Cortex of kidney (tissue), 1 donor: ENCODE measurements around the gene CCL25.
"Not testable (repeated sequence)": the region's sequence is repeated elsewhere in the genome, so short reads cannot be mapped to it uniquely, and the experiment has no call there.

Experiments
- DNase-seq: peaks from one replicate; lab custom pipeline; 2025; lab: John Stamatoyannopoulos, UW

CCL25 gene

DNA sequence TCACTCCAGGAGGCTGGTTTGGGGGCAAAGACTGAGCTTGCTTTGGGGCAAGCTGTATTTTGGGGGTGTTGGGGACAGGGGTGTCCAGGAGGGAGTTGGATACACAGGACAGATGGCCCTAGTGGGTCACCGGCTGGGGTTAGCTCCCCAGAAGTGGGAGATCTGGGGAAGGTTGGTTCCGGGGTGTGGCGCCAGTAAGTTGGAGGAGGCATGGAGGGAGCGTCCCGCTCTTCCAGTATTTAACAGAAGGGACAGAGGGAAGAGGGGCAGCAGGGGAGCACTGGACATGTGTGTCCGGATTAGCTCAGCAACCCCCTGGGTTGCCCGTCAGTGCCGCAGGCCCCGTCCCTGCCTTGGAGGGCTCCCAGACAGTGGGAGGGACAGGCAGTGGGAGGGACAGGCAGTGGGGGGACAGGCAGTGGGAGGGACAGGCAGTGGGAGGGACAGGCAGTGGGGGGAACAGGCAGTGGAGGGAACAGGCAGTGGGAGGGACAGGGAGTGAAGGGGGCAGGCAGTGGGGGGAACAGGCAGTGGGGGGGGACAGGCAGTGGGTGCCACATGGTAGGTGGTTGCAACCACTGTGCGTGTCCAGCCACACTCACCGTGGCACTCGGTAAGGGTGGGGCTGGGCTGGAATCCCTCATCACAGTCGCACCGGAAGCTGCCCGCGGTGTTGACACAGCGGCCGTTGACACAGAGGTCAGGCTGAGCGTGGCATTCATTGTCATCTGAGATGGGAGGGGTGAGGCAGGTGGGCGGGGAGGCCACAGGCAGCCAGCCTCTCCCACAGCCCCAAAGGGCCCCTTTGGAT lies 33.2 kb downstream of the CCL25 start:
- no peak for DNase-seq

DNA sequence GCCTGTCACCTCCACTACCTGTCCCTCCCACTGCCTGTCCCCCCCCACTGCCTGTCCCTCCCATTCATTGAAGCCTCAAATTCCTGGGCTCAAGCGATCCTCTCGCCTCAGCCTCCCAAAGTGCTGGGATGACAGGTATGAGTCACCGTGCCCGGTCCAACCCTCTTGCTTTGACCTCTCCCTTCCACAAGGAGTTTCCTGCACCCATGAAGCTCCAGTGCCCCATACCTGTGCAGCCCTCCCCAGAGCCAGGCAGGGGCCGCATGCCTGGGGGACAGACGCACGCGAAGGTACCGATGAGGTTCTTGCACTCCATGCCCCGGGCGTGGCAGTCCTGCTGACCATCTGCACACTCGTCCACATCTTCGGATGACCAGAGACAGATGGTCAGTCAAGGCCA lies 34.3 kb downstream of the CCL25 start:
- DNase-seq, result no peak

DNA sequence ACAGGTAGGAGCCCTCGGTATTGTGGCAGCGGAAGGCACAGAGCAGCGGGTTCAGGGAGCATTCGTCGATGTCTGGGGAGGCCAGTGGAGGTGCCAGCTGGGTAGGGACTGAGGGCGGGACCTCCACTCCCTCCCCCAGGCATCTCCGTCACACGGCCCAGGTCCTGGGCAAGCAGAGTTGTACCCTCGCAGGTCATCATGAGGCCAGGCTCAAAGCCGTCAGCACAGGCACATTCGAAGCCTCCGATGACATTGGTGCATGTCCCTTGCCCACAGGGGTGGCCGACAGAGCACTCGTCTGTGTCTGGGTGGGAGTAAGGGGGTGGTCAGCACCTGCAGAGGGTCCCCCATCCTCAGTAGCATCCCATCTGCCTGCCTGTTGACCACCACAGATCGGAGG lies 35.3 kb downstream of the CCL25 start:
- DNase-seq, result no peak

DNA sequence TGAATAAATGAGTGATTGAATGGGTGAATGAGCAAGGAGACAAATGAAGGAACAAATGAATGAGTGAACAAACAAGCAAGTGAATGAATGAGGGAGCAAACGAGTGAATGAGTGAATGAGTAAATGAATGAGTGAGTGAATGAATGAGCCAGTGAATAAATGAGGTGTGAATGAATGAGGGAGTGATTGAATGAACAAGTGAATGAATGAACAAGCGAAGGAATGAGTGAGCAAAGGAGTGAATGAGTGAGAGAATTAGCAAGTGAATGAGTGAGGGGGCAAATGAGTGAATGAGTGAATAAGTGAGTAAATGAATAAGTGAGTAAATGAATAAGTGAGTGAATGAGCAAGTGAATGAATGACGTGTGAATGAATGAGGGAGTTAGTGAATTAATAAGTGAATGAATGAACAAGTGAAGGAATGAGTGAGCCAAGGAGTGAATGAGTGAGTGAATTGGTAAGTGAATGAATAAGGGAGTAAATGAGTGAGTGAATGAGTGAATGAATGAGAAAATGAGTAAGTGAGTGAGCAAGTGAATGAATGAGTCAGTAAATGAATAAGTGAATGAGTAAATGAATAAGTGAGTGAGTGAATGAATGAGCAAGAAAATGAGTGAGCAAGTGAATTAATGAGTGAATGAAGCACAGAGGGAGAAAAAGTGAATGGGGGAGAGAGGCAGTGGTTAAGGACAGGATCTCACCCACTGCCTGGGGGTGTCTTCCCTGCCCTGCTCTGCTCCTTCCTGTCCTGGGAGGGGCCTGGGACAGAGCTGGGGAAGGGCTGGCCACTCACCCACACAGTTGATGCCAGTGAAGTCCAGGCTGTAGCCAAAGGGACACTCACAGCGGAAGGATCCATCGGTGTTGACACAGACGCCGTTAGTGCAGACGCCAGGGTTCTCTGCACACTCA lies 36.4 kb downstream of the CCL25 start:
- no peak for DNase-seq

DNA sequence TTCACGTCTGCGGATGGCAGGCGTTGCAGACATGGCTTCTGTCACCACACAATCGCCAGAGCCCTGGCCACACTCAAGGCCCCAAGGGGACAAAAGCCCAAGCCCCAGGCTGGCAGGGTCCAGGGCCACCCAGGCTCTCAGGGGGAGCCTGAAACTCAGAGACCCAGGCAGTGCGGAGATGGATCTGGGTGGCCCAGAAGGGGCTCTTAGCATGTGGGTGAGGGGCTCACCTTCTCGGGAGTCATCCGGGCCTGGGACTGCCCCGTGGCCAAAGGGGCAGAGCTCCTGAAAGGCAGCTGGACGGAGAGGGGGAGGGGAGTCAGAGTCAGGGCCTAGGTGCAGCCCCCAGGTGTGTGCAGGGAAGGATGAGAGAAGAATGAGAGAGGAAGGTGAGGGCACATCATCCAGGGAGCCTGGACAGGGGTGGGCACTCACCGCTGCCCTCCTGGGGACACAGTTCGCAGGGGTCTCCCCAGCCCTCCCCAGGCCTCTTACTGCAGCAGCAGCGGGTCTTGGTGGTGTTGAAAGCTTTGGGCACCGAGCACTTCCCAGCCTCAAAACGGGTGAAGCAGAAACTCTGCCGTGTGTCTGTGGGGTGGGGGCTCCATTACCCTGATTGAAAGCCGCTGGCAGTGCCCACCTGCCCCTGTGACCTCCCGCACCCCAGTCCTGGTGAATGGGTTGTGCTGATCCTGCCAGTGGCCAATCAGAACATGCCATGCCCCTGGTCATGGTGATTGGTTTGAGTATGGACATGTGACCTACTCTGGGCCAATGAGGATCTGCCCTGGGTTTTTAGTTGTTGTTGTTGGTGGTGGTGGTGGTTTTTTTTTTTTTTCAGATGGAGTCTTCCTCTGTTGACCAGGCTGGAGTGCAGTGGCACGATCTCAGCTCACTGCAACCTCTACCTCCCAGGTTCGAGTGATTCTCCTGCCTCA lies 37.4 kb downstream of the CCL25 start:
- DNase-seq, result no peak

DNA sequence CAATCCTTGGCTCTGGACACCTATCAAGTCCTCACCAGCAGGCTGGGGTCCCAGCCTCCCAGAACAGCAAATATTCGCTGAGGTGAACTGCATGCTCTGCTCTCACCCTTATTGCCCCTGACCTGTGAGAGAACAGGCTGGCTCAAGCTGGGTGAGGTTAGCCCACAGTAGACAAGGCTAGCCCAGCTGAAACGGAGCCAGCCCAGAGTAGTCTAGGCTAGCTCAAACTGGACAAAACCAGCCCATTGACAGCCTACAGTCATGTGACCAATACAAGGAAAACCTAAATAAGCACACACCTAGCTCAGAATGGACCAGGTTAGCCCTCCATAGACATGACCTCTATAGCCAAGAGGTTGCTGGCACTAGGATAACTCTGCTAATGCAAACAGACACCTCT lies 38.4 kb downstream of the CCL25 start:
- no peak for DNase-seq

DNA sequence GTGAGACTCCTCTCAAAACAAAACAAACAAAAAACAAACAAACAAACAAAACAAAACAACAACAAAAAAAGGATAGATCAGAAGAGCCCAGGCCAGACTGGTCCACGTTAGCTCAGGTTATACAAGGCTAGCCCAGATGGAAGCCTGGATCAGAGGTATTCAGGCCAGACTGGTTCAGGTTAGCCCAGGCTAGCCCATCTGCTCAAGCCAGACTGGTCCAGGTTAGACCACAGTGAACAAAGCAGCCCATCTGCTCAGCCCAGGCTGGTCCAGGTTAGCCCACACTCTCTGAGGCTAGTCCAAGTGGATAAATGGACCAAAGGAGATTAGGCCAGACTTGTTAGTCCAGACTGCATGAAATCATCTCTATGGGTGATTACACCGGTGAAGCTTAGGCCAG lies 41.2 kb downstream of the CCL25 start:
- no peak for DNase-seq

DNA sequence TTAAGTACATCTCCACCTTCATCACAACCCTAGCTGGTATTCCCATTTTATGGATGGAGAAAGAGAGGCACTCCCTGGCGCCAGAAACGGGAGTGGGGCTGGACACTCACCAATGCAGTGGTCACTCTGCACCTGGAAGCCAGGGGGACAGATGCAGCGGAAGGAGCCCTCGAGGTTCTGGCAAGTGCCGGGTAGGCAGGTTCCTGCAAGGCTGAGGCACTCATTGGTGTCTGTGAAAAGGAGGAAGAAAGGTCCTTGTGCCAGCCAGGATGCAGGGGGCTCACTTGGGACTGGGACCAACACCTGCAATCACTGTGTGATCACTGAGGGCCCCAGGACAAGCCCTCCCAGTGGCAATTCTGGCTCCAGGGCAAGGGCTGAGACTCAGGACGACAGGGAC lies 41.8 kb downstream of the CCL25 start:
- no peak for DNase-seq

DNA sequence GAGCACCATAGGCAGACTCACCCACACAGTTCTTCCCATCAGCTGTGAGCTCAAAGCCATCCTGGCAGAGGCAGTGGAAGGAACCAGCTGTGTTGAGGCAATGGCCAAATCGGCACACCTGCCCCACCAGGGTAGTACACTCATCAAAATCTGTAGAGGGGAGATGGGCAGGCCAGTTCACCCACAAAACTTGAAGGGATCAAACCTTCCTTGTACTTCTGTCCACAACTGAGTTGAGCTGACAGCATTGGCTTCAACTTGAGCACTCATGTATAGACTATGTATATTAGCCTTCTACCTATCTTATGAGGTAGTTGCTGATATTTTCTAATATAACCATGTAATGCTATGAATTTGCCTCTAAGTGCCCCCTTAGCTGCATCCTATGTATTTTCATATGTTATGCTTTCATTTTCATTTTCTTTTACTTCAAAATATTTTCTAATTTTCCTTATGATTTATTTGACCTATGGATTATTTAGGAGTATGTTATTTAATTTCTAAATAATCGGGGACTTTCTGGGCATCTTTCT lies 42.9 kb downstream of the CCL25 start:
- DNase-seq, result no peak

DNA sequence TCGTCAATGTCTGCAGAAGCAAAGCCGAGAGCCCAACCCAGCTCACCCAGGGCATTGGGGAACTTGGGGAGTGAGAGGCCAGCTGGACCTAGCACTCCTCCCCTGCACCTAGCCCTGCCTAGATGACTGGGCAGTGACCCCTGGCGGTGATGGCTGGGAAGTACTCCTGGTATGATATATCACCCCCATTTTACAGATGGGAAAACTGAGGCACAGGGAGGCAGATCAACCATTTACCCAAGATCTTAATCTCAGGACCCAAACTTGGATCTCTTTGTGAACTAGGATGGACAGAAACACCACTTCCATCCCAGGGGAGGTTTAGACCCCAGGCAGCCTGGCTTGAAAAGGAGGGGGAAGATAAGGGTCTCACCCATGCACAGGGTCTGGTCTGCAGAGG lies 43.5 kb downstream of the CCL25 start:
- no peak for DNase-seq

DNA sequence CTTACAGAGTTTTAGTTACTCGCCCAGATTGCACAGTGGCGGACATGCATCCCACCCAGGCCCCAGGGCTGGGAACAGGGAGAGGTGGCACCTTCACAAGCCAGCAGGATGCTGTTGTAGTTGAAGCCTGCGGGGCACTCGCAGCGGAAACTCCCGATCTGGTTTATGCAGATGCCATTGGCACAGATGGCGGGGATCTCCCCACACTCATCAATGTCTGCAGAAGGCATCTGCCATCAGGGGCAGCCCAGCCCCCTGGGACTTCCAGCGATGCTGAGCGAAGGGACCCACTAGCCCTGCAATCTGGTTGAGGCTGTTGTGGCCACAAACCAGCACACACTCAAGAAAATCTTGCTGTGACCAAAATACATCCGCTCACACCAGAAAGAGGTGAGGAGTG lies 44.6 kb downstream of the CCL25 start:
- DNase-seq, result no peak

DNA sequence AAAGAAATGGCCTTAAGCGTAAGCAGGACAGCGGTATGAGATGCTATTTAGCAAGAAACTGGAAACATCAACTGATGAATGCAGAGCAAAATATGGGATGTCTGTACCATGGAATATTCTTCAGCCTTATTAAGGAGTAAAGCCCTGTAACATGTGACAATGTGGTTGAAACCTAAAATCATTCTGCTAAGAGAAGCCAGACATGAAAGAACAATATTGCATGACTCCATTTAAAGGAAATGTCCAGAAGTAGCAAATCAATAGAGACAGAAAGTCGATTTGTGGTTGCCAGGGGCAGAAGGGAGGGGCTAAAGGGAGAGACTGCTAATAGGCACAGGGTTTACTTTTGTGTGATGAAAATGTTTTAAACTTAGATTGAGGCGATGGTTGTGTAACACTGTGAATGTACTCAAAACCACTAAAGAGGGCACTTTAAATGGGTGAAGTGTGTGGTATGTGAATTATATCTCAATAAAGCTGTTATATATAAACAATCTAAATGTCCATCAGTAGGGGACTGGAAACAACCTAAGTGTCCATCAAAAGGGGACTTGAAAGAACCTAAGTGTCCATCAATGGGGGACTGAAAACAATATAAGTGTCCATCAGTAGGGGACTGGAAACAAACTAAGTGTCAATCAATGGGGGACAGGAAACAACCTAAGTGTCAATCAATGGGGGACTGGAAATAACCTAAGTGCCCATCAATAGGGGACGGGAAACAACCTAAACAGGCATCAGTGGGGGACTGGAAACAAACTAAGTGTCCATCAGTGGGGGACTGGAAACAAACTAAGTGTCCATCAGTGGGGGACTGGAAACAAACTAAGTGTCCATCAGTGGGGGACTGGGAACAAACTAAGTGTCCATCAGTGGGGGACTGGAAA lies 45.4 kb downstream of the CCL25 start:
- no peak for DNase-seq

DNA sequence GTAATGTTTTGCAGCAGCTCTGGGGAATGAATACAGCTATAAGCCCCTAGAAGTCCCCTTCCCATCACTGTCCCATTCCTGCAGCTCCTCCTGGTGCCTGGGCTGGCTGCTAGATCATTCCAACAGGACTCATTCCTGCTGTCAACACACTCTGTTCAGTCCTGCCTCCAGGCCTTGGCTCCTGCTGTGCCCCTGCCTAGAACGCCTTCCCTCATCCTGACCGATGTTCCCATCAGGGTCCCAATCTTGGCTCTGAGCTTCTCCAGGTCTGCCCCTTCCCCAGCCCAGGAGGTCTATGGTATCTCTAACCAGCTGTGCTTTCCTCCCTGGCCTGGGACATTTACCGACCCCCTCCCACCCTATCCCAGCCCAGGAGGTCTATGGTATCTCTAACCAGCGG lies 48.8 kb downstream of the CCL25 start:
- DNase-seq, result no peak

DNA sequence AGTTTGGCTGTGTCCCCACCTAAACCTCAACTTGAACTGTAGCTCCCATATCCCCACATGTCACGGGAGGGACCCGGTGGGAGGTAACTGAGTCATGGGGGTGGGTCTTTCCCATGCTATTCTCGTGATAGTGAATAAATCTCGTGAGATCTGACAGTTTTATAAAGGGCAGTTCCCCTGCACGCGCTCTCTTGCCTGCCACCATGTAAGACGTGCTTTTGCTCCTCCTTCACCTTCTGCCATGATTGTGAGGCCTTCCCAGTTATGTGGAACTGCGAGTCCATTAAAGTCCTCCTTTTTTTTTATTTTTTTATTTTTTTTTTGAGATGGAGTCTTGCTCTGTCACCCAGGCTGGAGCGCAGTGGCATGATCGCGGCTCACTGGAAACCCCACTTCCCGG lies 49.4 kb downstream of the CCL25 start:
- DNase-seq, result not testable (repeated sequence)

DNA sequence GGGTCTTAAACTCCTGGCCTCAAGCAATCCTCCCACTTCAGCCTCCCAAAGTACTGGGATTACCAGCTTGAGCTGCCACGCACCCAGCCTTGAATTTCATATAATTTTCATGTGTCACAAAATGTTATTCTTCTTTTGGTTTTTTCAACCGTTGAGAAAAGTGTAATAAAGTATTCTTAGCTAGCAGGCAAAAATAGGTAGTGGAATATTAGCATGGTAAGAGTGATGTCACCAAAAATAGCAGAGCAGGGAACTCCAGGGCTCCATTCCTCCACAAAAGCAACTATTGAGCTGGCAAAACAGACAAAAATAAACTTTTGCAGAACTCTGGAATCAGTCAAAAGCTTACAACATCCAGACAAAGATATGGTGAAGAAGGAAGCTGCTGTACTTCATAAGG lies 52.9 kb downstream of the CCL25 start:
- DNase-seq, result no peak

DNA sequence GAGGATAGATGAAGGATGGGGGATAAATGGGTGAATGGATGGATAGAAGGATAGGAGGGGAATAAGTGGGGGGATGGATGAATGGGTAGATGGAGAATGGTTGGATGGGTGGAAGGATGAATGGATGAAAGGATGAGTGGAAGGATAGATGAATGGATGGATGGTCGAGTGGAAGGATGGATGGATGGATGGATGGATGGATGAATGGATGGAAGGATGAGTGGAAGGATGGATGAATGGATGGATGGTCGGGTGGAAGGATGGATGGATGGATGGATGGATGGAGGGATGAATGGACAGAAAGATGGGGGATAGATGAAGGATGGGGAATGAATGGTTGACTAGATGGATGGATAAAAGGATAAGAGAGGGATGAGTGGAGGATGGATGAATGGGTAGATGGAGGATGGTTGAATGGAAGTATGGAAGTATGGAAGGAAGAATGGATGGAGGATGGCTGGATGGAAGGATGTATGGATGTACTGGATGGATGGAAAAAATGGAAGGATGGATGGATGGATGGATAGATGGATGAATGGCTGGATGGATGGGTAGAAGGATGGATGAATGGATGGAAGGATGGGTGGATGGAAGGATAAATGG lies 54.8 kb downstream of the CCL25 start:
- DNase-seq, result no peak

DNA sequence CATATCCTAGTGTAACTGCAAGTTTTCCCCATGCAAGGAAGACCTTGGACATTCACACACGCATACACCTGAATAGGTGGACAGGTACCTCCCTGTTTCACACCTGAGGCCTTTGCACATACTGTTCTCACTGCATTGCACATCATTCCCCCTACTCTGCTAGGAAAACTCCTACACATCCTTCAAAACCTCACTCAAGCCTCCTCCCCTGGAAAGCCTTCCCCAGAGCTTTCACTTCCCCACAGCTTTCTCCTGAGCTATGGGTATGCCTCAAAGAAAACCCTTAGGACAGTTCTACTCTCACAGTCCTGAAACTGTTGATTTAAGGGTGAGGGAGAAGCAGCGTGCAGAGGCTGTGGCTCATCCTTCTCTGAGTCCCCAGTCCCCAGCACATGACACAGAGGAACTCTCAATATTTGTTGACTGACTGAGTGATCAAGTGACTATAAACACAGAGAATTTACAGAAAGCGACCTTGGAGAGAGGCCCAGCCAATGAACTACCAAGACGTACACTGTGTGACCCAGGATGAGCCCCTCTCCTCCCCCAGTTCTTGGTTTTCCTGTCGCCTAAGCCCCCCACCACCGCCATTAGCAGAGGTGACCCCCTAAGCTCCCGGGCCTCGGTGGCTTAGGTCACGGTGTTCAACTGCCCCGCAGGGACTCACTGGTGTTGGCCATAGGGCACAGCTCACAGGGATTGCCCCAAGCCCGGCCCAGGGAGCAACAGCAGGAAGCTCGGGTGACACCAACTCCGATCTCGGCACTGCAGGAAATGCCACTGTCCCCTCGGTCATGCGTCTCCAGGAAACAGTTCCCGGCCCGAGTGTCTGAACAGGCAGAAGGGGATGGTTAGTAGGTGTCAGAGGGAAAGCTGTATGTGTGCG lies 56.2 kb downstream of the CCL25 start:
- no peak for DNase-seq

DNA sequence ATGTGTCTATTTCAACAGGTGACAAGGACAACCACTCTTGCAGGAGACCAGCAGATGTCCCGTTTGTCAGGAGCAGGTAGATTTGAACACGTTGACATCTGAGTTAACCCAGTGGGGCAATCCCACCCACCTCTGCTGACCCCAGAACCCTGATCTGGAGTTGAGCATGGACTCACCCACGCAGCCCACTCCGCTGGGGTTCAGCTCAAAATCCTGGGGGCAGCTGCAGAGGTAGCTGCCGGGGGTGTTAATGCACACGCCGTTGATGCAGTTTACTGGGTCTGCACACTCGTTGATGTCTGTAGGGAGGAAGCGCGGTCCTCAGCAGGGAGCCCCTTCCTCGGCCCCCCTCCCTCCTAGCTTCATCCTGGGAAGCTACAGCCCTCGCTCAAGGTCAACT lies 56.9 kb downstream of the CCL25 start:
- DNase-seq, result no peak

DNA sequence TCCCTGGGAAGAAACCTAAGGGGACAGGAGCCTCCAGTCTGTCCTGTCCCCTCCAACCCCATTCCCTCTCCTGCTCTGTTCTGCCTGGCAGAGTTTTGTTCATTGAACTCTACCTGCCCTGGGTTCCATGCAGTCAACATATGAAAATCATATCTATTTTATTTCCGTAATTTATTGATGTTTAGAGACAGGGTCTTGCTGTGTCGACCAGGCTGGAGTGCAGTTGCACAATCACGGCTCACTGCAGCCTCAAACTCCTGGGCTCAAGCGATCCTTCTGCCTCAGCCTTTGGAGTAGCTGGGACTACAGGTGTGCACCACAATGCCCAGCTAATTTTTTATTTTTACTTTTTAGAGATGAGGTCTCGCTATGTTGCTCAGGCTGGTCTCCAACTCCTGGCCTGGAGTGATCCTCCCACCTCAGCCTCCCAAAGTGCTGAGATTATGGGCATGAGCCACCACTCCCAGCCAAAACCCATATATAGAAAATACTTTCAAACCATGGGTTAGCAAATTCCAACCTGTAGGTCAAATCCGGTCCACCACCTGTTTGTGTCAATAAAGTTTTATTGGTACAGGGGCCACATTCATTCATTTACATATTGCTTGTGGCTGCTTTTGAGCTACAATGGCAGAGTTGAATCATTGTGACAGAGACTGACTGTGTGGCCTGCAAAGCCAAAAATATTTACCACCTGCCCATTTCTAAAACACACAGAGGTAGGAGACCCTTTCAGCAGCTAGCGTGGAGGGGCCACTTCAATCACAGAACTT lies 57.5 kb downstream of the CCL25 start:
- DNase-seq, result no peak
